Inferior parietal cortex (tissue), 1 donor: Measurements from ENCODE around the gene EAF2.
"Not testable (repeated sequence)": the region's sequence is repeated elsewhere in the genome, so short reads cannot be mapped to it uniquely, and the experiment has no call there.

Source experiments
- DNase-seq: peaks from one replicate; pipeline ENCODE4 v3.0.0-alpha.2; 2016; ENCODE audit errors: extremely low spot score

Gene EAF2

DNA sequence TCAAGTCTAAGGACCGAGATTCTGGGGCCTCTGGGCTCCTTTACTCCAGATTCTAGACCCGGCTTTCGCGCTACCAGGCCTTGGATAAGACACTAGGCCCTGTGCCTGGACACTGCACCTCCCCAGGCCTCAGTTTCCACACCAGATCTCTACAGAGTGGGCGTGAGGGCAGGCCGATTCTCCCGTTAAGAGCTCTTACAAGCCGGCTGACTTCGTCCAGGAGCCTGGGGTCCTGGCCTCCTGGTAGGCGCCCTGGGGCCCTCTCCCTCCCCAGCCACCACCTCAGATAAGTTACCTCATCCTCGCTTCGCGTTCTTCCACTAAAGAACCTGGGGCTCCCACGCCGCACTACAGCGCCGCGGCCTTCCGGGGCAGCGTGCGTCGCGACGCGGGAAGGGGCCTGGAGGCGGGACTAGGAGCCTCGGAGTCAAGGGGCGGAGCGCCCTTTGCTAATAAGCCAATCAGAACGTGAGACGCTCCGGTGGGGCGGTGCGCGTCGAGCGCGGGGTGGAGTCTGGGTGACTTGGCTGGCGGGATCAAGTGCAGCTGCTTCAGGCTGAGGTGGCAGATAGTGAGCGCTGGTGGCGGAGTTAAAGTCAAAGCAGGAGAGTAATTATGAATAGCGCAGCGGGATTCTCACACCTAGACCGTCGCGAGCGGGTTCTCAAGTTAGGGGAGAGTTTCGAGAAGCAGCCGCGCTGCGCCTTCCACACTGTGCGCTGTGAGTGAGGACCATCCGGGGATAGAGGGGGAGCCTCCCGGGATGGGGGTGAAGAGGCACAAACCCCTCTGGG lies at the start of gene EAF2, which contains the start of gene IQCB1:
EAF2 (plus strand) TSS at position 539 of the 794 bp plus-strand sequence; CDS start at position 616, 77 bp downstream.
IQCB1 (minus strand) TSS at position 390 of the 794 bp plus-strand sequence. CDS start 6,100 bp downstream, outside the sequence.
- peak; percentile 97 for DNase-seq

DNA sequence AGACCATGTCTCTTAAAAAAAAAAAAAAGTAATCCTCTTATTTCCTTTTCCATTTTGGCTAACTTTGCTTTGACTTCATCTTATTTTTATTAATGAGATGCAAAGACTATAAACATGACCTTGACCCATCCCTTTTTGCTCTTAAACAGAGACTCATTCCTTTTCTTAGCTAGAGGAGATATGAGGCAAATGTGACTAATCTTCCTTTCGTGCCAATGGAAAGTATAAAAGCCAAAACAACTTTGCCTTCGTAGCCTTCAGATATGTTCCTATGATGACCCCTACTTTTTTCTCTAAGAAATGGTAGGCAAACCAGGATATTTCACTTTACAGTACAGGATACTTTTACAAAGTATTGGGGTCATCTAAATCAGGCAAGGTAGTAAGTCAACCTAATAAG lies 48.5 kb upstream of the EAF2 start:
- DNase-seq, result no peak

DNA sequence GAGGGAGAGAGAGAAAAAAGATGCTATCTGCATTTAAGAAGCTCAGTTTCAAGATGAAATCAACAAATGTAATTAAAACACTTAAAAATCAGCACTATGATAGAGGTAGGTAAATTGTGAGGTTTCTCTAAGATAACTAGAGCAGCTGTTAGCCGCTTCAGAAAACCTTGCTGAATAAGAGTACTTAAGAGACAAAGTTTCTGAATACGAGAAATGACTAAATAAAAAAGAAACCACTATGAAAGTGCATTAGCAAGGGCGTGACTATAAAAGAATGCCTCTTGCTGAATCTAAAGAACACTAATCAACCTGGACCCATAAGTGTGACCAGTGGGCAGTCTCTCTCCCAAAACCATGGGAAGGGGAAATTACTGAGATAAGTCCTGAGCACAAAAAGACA lies 41.9 kb upstream of the EAF2 start:
- DNase-seq, result no peak

- DNase-seq, result no peak
These were observed 40.6 kb upstream of the EAF2 start for GRCh38 chr3:121794264-121794983.

- DNase-seq, result no peak
These were observed 38.0 kb upstream of the EAF2 start for GRCh38 chr3:121796970-121797369.

- DNase-seq, result no peak
These were observed 34.1 kb upstream of the EAF2 start for GRCh38 chr3:121800906-121801305.

- no peak for DNase-seq
These were observed 31.2 kb upstream of the EAF2 start for GRCh38 chr3:121803771-121804320.

DNA sequence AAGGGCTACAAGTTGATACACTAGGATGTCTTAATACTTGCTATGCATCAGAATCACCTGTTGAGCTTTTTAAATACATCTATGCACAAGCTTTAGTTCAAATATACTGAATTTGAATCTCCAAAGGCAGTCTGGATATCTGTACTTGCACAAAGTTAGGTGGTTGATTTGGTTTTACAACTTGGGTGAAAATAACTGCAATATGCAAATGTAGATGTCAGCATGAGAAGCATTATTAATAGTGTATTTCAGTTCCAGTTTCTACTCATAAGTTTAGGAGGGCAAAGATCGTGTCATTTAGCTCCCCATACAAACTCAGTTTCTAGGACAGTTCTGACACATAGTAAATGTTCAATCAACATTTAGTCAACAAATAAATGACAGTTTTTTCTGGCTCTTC lies 25.8 kb upstream of the EAF2 start:
- DNase-seq, result no peak

DNA sequence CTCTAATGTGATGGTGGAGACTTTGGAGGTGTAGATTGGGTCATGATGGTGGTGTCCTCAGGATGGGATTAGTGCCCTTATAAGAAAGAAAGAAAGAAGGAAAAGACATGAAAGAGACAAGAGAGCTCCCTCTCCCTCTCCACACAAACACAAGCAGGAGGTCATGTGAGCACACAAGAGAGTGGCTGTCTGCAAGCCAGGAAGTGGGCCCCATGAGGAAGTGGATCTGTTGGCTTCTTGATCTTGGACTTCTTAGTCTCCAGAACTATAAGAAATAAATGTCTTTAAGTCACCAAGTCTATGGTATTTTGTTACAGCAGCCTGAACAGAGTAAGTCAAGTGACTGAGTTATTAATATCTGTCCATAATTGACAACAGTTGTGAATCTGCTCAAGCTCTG lies 17.3 kb upstream of the EAF2 start:
- no peak for DNase-seq

- no peak for DNase-seq
These were observed 16.4 kb upstream of the EAF2 start for GRCh38 chr3:121818578-121818977.

DNA sequence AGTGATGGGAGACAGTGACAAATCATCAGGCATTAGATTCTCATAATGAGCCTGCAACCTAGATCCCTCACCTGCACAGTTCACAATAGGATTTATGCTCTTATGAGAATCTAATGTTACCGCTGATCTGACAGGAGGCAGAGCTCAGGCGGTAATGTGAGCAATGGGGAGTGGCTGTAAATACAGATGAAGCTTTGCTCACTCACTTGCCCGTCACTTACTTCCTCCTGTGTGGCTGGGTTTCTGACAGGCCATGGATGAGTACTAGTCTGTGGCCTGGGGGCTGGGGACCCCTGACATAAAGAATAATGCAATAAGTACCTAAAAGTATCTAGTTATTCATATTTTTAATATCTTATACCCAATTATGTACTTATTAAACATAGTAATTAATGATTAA lies 15.8 kb upstream of the EAF2 start:
- DNase-seq, result no peak

DNA sequence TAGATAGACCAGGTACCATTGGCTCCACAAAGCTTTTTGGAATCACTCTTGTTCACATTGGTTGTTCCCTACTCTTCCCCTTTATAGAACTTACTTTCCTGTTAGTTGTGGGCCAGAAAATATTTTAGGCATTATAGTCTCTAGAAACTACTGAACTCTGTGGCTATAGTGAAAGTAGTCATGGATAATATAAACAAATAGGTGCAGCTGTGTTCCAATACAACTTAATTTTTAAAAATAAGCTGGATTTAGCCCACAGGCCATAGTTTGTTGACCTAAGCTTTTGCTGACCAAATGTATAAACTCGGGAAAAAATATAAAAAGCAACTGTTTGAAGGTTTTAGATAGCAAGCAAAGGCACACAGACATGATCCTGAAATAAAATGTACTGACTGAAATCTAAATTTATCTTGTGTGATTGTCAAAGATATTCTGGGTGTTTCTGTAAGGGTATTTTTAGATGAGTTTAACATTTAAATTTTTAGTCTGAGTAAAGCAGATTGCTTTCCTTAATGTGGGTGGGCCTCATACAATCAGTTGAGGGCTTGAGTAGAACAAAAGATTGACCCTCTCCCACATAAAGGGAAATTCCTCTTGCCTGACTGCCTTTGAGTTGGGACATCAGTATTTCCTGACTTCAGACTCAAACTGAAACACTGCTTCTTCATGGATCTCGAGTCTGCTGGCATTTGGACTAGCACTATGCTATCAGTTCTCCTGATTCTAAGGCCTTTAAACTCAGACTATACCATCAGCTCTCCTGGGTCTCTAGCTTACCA lies 13.4 kb upstream of the EAF2 start:
- no peak for DNase-seq

DNA sequence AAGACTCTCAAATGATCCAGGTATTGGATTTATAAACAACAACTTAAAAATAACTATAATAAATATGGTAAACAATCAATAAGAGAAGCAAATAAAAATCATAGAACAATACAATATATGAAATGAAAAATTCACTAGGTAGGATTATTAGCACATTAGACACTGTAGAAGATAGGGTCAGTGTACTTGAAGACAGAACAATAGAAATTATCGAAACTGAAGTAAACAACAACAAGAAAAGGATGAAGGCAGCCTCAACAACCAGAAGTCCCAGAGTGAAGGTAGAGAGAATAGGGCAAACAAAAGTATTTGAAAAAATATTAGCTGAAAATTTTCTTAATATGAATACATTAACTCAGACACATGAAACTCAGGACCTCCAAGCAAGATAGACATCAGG lies 12.0 kb upstream of the EAF2 start:
- no peak for DNase-seq

GRCh38 chr3:121834157-121834670 lies 795 bp upstream of the EAF2 start:
- no peak for DNase-seq

DNA sequence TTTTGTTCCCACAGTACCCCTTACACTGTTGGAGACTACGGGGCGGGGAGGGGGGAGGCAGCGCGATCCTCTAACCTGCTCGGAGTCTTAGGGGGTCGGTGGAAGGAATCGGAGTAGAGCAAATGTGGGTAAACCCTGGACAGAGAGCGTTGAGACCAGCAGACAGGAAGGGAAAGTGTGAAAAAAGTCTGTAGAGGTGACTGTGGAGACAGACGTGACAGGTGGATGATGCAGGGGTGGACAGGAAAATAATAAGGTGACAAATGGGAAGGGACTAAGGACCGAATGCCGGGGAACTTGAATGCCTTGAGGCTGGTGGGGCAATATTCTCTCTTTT lies 424 bp downstream of the EAF2 start:
- DNase-seq, result no peak

- no peak for DNase-seq
These were observed 1.1 kb downstream of the EAF2 start for GRCh38 chr3:121836064-121836463.

DNA sequence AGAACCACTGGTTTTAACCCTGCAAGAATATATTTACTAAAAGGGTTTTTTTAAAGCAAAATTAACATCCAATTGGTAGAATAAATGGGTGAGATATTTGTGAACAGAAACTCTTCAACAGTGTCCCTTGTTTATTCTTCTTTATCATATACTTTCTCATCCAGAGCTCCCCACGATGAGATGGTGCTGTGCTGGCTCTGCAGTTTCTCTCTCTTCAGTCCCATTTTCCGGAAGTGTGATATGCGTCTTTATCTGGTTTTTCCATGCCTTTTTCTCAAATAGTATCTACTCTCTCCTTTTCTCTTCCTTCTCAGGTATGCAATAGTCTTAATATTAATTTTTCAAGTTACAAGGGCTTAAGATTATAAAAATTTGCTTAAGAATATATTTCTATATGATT lies 1.5 kb downstream of the EAF2 start:
- no peak for DNase-seq

- DNase-seq, result no peak
These were observed 5.0 kb downstream of the EAF2 start for GRCh38 chr3:121839962-121840361.

GRCh38 chr3:121844892-121845291 lies 9.9 kb downstream of the EAF2 start:
- DNase-seq, result no peak

GRCh38 chr3:121852256-121852655 lies 17.2 kb downstream of the EAF2 start:
- no peak for DNase-seq

- DNase-seq, result no peak
These were observed 20.5 kb downstream of the EAF2 start for GRCh38 chr3:121855555-121855954.

- DNase-seq, result not testable (repeated sequence)
These were observed 22.8 kb downstream of the EAF2 start for GRCh38 chr3:121857778-121858177.
